Mesangial cell (primary cell): ENCODE measurements around the gene DDX49. TPM values are rescaled to one million over a fixed set of nuclear protein-coding genes. Genes with fewer than 3 reads are reported as not detected.

ENCODE experiments used
- total RNA-seq: library from RNA; depleted of rRNA; stranded (reverse); fragments of >200 nt; gene quantifications from 2 replicates; pipeline ENCODE4 v1.2.3, GENCODE V29; 2015

Gene DDX49, protein sequence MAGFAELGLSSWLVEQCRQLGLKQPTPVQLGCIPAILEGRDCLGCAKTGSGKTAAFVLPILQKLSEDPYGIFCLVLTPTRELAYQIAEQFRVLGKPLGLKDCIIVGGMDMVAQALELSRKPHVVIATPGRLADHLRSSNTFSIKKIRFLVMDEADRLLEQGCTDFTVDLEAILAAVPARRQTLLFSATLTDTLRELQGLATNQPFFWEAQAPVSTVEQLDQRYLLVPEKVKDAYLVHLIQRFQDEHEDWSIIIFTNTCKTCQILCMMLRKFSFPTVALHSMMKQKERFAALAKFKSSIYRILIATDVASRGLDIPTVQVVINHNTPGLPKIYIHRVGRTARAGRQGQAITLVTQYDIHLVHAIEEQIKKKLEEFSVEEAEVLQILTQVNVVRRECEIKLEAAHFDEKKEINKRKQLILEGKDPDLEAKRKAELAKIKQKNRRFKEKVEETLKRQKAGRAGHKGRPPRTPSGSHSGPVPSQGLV
- total RNA-seq, result 47.3 and 67.6 TPM in 2 replicates

GRCh38 chr19:18919086-18919899 lies at the start of gene DDX49, which contains the start of gene COPE:
DDX49 (plus strand) TSS chr19:18919715; CDS start chr19:18919742, 27 bp downstream.
COPE (minus strand) TSS chr19:18919387; CDS start chr19:18919348, 39 bp downstream.

DNA sequence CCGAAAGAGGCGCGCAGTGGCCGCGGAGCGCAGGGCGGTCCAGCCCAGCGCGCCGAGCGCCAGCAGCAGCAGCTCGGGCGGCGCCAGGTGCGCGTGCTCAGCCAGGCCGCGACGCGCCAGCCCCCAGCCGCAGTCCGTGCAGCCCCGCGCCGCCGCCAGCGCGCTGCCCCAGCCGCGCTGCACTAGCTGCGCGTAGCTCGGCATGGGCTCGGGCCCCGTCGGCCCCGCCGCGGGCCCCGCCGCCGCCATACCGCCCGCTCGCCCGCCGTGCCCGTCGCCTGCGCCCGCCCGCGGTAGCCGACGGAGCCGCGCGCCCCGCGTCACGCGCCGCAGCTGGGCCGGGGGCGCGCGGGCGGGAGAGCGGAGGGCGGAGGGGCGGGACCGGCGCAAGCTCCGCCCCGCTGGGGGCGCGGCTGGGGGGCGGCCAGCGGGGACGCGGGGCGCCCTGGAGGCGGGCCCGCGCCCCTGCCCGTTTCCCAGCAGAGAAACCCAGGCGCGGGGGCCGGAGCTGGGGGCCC lies 23.6 kb upstream of the DDX49 start, which contains the start of gene CERS1:
Gene CERS1 (minus strand): TSS at position 335 of the 518 bp plus-strand sequence. CDS start 86 bp downstream, at position 249.

GRCh38 chr19:18940769-18941627 lies 21.5 kb downstream of the DDX49 start, which contains the start of gene HOMER3:
HOMER3 (minus strand) TSS chr19:18941217; CDS start chr19:18938982, 2,235 bp downstream.

Other genes starting within 250 kb of the DDX49 start
- 2.6 and 12.7 TPM in 2 replicates for gene CRTC1, start 236.0 kb upstream of the DDX49 start, total RNA-seq
- gene COMP, start 128.4 kb upstream of the DDX49 start, total RNA-seq, result 0.25 TPM in 1 of 2 replicates, not detected in the other
- 48.4 and 58.9 TPM in 2 replicates for gene UPF1, start 87.8 kb upstream of the DDX49 start, total RNA-seq
- 0.81 and 2.8 TPM in 2 replicates for gene CERS1, start 23.6 kb upstream of the DDX49 start, total RNA-seq
- 307 and 338 TPM in 2 replicates for gene COPE, start 328 bp upstream of the DDX49 start, total RNA-seq
- 79.5 and 150 TPM in 2 replicates for gene HOMER3, start 21.5 kb downstream of the DDX49 start, total RNA-seq
- gene SUGP2, start 113.8 kb downstream of the DDX49 start, total RNA-seq, result 24.6 and 28.0 TPM in 2 replicates
- gene ARMC6, start 113.9 kb downstream of the DDX49 start, total RNA-seq, result 45.1 and 73.0 TPM in 2 replicates
- 3.4 and 7.5 TPM in 2 replicates for gene SLC25A42, start 144.3 kb downstream of the DDX49 start, total RNA-seq
- gene TMEM161A, start 218.8 kb downstream of the DDX49 start, total RNA-seq, result 38.5 and 62.4 TPM in 2 replicates